ENCODE results near the gene C1QTNF9. TPM values are rescaled to one million over a fixed set of nuclear protein-coding genes. Genes with fewer than 3 reads are reported as not detected.

Gene C1QTNF9
- total and polyA plus RNA-seq, 9 of the 15 experiments (the other 6 are each of a cell fraction or from before 2014, with no cell fraction given) = not detected

GRCh38 chr13:24356270-24356669 lies 46.9 kb downstream of the C1QTNF9 start:
- no peak for TF ChIP-seq SPI1 (IDR thresholded peaks at IDR 0.05; ENCODE audit: borderline replicate concordance, low read depth, low read length)
- TF ChIP-seq KDM4B (IDR thresholded peaks at IDR 0.05; ENCODE audit: borderline replicate concordance in 2 of 2, low read depth in 1 of 2) = no peak
- no peak for TF ChIP-seq POLR2AphosphoS5 (IDR thresholded peaks at IDR 0.05; ENCODE audit: control insufficient read depth, insufficient read depth, low read depth, low read length)
- no peak for TF ChIP-seq HMGN3 (IDR thresholded peaks at IDR 0.05; ENCODE audit: borderline replicate concordance, extremely low read depth, insufficient read length, low read depth, low read length)
- TF ChIP-seq KLF10 (CRISPR knock-in tag; IDR thresholded peaks at IDR 0.05) = no peak
- no peak for TF ChIP-seq ETS1 (conservative IDR thresholded peaks at IDR 0.05; ENCODE audit: control insufficient read depth, low read depth, low read length)
- no peak for TF ChIP-seq RBFOX2 (IDR thresholded peaks at IDR 0.05; ENCODE audit: low read depth, low read length)
- TF ChIP-seq ZFP1 (CRISPR knock-in tag; IDR thresholded peaks at IDR 0.05) = no peak
- TF ChIP-seq ATF3 (IDR thresholded peaks at IDR 0.05) = no peak
- TF ChIP-seq ATF3 (CRISPR knock-in tag; conservative IDR thresholded peaks at IDR 0.05) = no peak
- no peak for TF ChIP-seq ELF4 (CRISPR knock-in tag; IDR thresholded peaks at IDR 0.05)
- no peak for TF ChIP-seq USF1 (CRISPR knock-in tag; IDR thresholded peaks at IDR 0.05)
- no peak for TF ChIP-seq HOMEZ (CRISPR knock-in tag; IDR thresholded peaks at IDR 0.05)
- no peak for TF ChIP-seq HDAC3 (IDR thresholded peaks at IDR 0.05; ENCODE audit: borderline replicate concordance, partially characterized antibody)
- TF ChIP-seq ERF (CRISPR knock-in tag; IDR thresholded peaks at IDR 0.05) = no peak
- intact Hi-C loops (cut with micrococcal nuclease) (no loop called here), in situ Hi-C loops (cut with MboI) (loop anchor here (10.0 kb wide), 1 partner anchor 1421 kb away; no protein-coding TSS in a partner anchor)
- BruUV-seq (replicated peaks) = no TSS peak
- no peak overlapping the region for H2AFZ ChIP-seq (ENCODE audit: low read depth, low read length)
- ChIA-PET POLR2A (no interaction called here), CTCF (ENCODE audit: low intra/inter-chr PET ratio) (no interaction called here)
- H3K4me1 ChIP-seq (replicated peaks in 1 of 2; ENCODE audit: control insufficient read depth in 2 of 2, insufficient read depth in 2 of 2, low read length in 2 of 2) = no peaks in the 10 kb centered on the region
- H3K9ac ChIP-seq (ENCODE audit: insufficient read depth in 1 of 2, low read depth in 2 of 2, low read length in 2 of 2) = no peak overlapping the region
- no peaks in the 10 kb centered on the region for H3K36me3 ChIP-seq (ENCODE audit: control insufficient read depth, insufficient read depth, low read length)
- H4K20me1 ChIP-seq (replicated peaks; ENCODE audit: control insufficient read depth, insufficient read depth, low read length) = no peaks in the 10 kb centered on the region
- no peak overlapping the region for H3K4me2 ChIP-seq (ENCODE audit: insufficient read depth, low read length)
- H3K27ac ChIP-seq (ENCODE audit: extremely low read depth, low read depth, low read length) = no peak overlapping the region
- H3K27me3 ChIP-seq (ENCODE audit: control insufficient read depth in 2 of 2, insufficient read depth in 2 of 2, low read length in 2 of 2) = peaks cover 0 to 3% of the 10 kb centered on the region in 2 experiments; a peak in 1 of 5 replicates
- DNase-seq (ENCODE audit: extremely low read depth in 1 of 4, low spot score in 3 of 4) (no peak), FAIRE-seq (no peak), ATAC-seq (no peak)
- no peaks in the 10 kb centered on the region for H3K79me2 ChIP-seq (ENCODE audit: control insufficient read depth, insufficient read depth, low read length)
- H3K9me1 ChIP-seq (ENCODE audit: control insufficient read depth, insufficient read depth, low read length) = no peaks in the 10 kb centered on the region
- no peaks in the 10 kb centered on the region; the same call in 1 of the 2 replicates for H3K9me3 ChIP-seq (replicated peaks; ENCODE audit: control insufficient read depth, insufficient read depth, low read depth, low read length)
- WGBS (ENCODE audit: insufficient coverage, low coverage, missing lambda C conversion rate) = 5% methylated on average over 4 of the region's 7 CpGs
- no peak overlapping the region for H3K4me3 ChIP-seq
